Activated naive CD8-positive, alpha-beta T cell treated with anti-CD3 and anti-CD28 coated beads, Interleukin-2, amount 50 U/mL, for 24 hours (primary cell): ENCODE results near the gene P2RY6.

ENCODE experiments used
- ATAC-seq: fragments of 150-1000 bp; cut with Tn5 transposase; one replicate; pipeline ENCODE4 v1.10.0; 2021
- DNase-seq: peaks from one replicate; pipeline ENCODE4 v3.0.0; 2021
- H3K27ac Mint-ChIP-seq: one replicate; pipeline ENCODE4 v1.8.0; 2021; ENCODE audit warnings: mild to moderate bottlenecking, mixed read lengths
- H3K27me3 Mint-ChIP-seq: one replicate; pipeline ENCODE4 v1.8.0; 2021; ENCODE audit warnings: mixed read lengths
- H3K36me3 Mint-ChIP-seq: one replicate; pipeline ENCODE4 v1.8.0; 2021; ENCODE audit warnings: low read depth, mixed read lengths
- H3K4me1 Mint-ChIP-seq: one replicate; pipeline ENCODE4 v1.8.0; 2021; ENCODE audit warnings: mixed read lengths
- H3K4me3 Mint-ChIP-seq: one replicate; pipeline ENCODE4 v1.8.0; 2021; ENCODE audit warnings: mild to moderate bottlenecking, moderate library complexity, mixed read lengths
- H3K9me3 Mint-ChIP-seq: one replicate; pipeline ENCODE4 v1.8.0; 2021; ENCODE audit warnings: mixed read lengths

P2RY6 gene

DNA sequence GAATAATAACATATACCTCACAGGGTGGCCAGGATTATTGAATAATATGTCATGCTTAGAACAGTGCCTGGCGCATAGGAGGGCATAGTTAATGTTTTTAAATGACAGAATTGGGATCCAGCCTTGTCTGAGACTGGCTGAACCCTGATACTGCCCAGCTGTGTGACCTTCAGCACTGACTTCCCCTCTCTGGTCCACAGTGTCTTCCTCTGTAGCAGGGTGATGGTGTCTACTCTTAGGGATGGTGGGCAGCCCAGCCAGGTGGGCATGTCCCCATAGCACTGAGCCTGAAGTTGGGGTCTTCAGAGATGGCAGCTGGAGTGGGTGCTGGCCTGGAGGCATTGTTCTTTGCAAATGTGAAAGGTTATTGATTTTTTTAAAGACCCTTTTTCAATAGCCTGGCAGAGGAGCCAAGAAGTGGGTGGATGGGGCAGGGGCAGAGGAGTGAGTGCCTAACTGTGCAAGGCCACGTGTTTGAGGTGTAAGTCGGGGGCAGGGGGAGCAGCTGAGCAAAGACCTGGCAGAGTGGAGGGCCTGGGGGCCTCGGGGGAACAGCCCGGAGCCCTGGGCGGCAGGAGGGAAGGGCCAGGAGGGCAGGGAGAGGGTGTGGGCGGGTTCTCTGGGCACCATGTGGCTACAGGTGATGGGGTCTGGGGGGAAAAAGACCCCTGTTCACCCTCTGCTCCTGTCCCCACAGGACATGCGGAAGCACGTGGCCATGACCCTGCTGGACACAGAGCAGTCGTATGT, 74.2 kb downstream of the P2RY6 start:
- Mint-ChIP-seq H3K4me1 (peaks cover 2% of the 10 kb centered on the region), H3K27me3 (peaks cover 2% of the 10 kb centered on the region), H3K4me3 (no peak overlapping the region), H3K27ac (no peak overlapping the region), H3K36me3 (no peaks in the 10 kb centered on the region), H3K9me3 (no peaks in the 10 kb centered on the region)
- ATAC-seq (no peak), DNase-seq (no peak)

DNA sequence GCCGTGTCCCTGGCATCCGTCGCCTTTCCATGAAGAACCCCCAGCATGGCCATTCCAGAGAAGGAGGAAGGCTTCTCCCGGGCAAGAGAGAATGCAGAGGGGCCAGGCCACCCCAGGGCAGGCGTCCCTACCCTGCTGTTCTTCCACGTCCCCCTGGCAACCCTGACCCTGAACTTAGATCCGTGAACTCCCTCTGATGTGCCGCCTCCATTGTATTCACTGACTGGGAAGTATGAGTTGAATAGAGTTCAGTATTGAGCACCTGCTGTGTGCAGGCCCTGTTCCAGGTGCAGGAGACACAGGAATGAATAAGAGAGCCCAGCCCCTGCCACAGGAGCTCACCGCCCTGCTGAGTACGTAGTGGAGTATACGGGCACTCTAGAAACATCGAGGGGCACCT, 74.9 kb downstream of the P2RY6 start:
- Mint-ChIP-seq H3K4me3 (no peak overlapping the region), H3K9me3 (no peaks in the 10 kb centered on the region), H3K36me3 (no peaks in the 10 kb centered on the region), H3K27me3 (peaks cover 2% of the 10 kb centered on the region), H3K27ac (no peak overlapping the region), H3K4me1 (peaks cover 2% of the 10 kb centered on the region)
- ATAC-seq, result no peak
- DNase-seq, result no peak
